IMR-90 (cell line): Measurements from ENCODE around the gene CHD3.

Experiments
- BHLHE40 ChIP-seq: fragments of 150-350 bp; IDR thresholded peaks from 2 replicates; pipeline ENCODE4 v1.6.1; 2016; ENCODE audit warnings: mild to moderate bottlenecking, low read depth, low read length
- CEBPB ChIP-seq: IDR thresholded peaks from 2 replicates; pipeline ENCODE4 v1.6.1; 2012; ENCODE audit warnings: low read depth, low read length, improper control_type of control experiment
- CHD1 ChIP-seq: IDR thresholded peaks from 2 replicates; pipeline ENCODE4 v1.6.1; 2012; ENCODE audit warnings: low read depth, low read length, improper control_type of control experiment
- CTCF ChIP-seq: conservative IDR thresholded peaks from 2 replicates; pipeline ENCODE4 v1.5.1; 2012; ENCODE audit warnings: mild to moderate bottlenecking, low read depth, low read length, improper control_type of control experiment
- MAZ ChIP-seq: IDR thresholded peaks from 2 replicates; pipeline ENCODE4 v1.6.1; 2012; ENCODE audit warnings: low read depth, mild to moderate bottlenecking, low read length, improper control_type of control experiment, moderate library complexity, borderline replicate concordance
- MXI1 ChIP-seq: IDR thresholded peaks from 2 replicates; pipeline ENCODE4 v1.6.1; 2012; ENCODE audit warnings: low read depth, mild to moderate bottlenecking, low read length, moderate library complexity, borderline replicate concordance
- POLR2A ChIP-seq: IDR thresholded peaks from 2 replicates; pipeline ENCODE4 v1.6.1; 2012; ENCODE audit warnings: mild to moderate bottlenecking, low read depth, low read length
- RAD21 ChIP-seq: IDR thresholded peaks from 2 replicates; pipeline ENCODE4 v1.6.1; 2012; ENCODE audit warnings: low read length, improper control_type of control experiment
- RCOR1 ChIP-seq: IDR thresholded peaks from 2 replicates; pipeline ENCODE4 v1.6.1; 2012; ENCODE audit warnings: mild to moderate bottlenecking, low read length, improper control_type of control experiment; ENCODE audit not compliant: insufficient replicate concordance
- RFX5 ChIP-seq: IDR thresholded peaks from 2 replicates; pipeline ENCODE4 v1.8.0; 2012; ENCODE audit warnings: low read depth, mild to moderate bottlenecking, low read length, moderate library complexity
- SMC3 ChIP-seq: fragments of 150-350 bp; IDR thresholded peaks from 2 replicates; pipeline ENCODE4 v1.6.1; 2016; ENCODE audit warnings: low read depth, mild to moderate bottlenecking, antibody characterized with exemption, low read length, moderate library complexity
- TF ChIP-seq, protein P1 (sequence below): fragments of 150-350 bp; IDR thresholded peaks from 2 replicates; pipeline ENCODE4 v1.6.1; 2016; ENCODE audit warnings: low read depth, mild to moderate bottlenecking, low read length, moderate library complexity, borderline replicate concordance
- TF ChIP-seq, protein P2 (sequence below): fragments of 150-350 bp; IDR thresholded peaks from 2 replicates; pipeline ENCODE4 v1.6.1; 2017; ENCODE audit warnings: mild to moderate bottlenecking, antibody characterized with exemption, low read length, low read depth

DNA sequence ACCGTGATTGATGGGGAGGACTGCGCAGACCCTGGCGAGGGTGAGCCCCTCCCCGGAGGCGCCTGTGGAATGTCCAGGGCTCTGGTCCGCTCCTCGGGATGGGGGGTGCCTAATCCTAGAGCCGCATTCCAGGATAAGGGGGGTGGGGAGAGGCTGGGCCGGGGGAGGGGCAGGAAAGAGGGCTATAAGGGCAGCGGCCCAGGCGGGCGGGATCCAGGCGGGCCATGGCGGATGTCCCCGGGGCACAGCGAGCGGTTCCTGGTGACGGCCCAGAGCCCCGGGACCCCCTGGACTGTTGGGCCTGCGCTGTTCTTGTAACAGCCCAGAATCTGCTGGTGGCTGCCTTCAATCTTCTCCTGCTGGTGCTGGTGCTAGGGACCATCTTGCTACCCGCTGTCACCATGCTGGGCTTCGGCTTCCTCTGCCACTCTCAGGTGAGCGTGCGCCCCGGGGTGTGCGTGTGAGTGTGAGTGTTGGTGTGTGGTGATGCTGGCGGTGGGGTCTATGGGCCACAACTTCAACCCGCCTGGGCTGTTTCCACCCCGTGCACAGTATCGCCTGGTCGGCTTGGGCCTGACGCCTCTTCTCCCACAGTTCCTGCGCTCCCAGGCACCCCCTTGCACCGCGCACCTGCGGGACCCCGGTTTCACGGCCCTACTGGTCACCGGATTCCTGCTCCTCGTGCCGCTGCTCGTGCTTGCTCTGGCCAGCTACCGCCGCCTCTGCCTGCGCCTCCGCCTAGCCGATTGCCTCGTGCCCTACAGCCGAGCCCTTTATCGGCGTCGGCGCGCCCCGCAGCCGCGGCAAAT is 33.5 kb upstream of the CHD3 start, which contains the start of gene TMEM88:
- TF ChIP-seq CTCF (no peak), RAD21 (no peak), POLR2A (no peak), RCOR1 (no peak), RFX5 (no peak), CEBPB (no peak), BHLHE40 (no peak), MXI1 (no peak), MAZ (no peak), SMC3 (no peak), CHD1 (no peak)
- TF ChIP-seq, protein P1, sequence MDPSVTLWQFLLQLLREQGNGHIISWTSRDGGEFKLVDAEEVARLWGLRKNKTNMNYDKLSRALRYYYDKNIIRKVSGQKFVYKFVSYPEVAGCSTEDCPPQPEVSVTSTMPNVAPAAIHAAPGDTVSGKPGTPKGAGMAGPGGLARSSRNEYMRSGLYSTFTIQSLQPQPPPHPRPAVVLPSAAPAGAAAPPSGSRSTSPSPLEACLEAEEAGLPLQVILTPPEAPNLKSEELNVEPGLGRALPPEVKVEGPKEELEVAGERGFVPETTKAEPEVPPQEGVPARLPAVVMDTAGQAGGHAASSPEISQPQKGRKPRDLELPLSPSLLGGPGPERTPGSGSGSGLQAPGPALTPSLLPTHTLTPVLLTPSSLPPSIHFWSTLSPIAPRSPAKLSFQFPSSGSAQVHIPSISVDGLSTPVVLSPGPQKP = no peak
- TF ChIP-seq, protein P2, sequence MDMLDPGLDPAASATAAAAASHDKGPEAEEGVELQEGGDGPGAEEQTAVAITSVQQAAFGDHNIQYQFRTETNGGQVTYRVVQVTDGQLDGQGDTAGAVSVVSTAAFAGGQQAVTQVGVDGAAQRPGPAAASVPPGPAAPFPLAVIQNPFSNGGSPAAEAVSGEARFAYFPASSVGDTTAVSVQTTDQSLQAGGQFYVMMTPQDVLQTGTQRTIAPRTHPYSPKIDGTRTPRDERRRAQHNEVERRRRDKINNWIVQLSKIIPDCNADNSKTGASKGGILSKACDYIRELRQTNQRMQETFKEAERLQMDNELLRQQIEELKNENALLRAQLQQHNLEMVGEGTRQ = no peak
